Activated CD4-positive, alpha-beta T cell treated with anti-CD3 and anti-CD28 coated beads, Interleukin-2, Interleukin-4, amounts not matched to agents 100 ng/mL and 50 ng/mL, durations not matched to agents 16 hours and 8 hours (primary cell): ENCODE data around the gene NEK2.
"Not testable (repeated sequence)": the region's sequence is repeated elsewhere in the genome, so short reads cannot be mapped to it uniquely, and the experiment has no call there.

ENCODE experiments used
- DNase-seq: peaks from one replicate; pipeline ENCODE4 v3.0.0-alpha.2; 2020; ENCODE audit warnings: low spot score

Gene NEK2

GRCh38 chr1:211675230-211676105 lies at the start of gene NEK2:
NEK2 (minus strand) TSS chr1:211675621; CDS start chr1:211675479, 142 bp downstream.
- DNase-seq: peak; percentile 92

GRCh38 chr1:211724687-211725196 lies 49.3 kb upstream of the NEK2 start:
- DNase-seq: no peak

DNA sequence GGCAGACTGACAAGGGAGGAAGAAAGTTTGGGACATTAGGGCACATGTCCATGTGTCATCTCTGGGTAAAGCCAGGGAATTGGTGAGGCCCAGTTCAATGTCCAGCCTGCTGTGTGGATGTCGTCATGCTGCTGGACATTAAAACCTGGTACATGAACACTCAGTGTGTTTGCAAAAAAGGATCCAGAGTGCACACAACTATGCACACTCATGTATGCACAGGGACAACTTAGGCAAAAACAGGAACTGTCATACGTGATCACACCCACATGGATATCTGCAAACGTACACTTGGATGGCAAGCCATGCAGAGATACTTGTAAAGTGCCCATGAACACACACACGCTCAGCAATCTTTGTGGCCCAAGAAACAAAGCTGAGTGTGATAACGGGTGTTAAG lies 47.9 kb upstream of the NEK2 start:
- no peak for DNase-seq

DNA sequence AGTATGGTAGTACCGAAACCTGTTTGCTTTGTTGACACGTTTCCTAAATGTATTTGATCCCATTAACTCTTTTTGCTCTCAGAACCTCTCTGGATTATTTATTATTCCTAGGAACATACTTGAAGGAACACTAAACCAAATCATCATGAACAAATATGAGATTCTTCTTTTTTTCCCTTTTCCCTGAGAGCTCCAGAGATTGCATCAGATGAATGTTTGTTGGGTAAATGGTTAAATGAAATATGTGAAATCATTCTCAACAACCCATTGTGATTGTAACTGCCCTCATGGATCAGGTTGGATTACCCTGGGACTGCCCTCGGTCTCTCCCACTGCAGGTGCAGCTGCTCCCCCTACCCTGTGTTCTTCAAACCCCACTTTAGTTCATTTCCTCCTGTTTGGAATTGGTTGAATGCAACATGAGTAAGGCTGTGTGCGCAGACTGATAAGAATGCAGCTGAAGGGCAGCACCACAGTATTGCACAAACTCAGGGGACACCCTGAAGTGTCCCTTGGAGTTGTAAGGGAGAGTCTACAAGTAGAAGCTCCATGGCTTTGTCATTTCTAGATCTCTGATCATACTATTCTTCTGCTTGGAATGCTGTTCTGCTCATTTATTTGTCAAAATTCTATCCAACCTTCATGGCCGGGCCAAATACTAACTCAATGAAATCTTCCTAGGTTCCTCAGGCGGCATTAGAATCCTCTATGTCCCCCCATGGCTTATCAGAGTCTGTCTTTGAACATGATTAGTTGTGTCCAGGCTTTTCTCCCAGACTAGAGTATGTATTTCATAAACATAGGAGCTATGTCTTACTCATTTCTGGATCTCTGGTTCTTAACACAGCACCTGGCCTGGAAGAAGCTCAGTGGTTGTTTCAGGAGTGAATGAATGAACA lies 47.1 kb upstream of the NEK2 start:
- no peak for DNase-seq

DNA sequence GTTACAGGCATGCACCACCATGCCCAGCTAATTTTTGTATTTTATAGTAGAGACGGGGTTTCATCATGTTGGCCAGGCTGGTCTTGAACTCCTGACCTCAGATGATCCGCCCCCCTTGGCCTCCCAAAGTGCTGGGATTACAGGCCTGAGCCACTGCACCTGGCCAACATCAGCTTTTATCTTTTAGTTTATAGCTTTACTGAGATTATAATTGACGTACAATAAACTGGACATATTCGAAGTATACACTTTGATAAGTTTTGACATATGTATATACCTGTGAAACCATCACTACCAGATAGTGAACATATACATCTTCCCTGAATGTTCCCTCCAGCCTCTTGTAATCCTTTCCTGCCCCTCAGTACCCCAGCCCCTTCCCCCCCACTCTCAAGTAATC lies 41.1 kb upstream of the NEK2 start:
- not testable (repeated sequence) for DNase-seq

DNA sequence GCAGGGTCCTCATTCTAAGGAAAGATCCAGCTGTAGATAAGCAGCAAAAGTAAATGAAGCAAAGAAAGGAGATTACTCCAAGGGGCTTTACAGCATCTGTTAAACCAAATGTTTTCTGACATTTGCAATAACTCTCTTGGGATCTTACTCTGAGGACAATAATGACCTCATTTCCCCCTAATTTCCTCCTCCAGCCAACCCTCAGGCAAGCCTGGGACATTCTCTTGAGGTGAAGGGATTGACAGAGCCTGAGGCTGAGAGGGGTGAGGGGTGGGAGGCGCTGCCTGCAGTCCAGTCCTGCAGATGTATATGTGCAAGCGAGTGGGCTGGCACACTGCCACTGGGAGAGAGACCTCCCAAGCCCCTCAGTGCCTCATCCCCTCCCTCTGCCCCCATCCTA lies 40.5 kb upstream of the NEK2 start:
- DNase-seq: no peak

DNA sequence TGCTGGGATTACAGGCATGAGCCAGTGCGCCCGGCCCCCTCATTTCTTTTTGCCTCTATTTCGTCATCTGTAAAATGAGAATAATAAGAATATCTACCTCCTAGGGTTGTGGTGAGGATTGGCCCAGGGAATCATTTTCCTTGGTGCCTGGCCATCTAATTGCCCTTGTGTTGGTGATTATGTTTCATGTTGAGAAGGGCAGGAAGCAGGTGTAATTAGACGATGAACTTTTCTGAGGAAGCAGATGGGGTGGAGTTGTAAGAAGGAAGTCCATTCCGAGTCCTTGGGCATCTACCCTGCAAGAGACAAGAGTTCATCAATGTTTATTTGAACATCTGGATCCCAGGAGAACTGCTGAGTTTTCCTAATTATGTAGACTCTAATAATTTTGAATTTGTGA lies 38.7 kb upstream of the NEK2 start:
- DNase-seq: no peak

- DNase-seq: no peak
Measured at GRCh38 chr1:211713231-211713630, 37.8 kb upstream of the NEK2 start.

GRCh38 chr1:211711315-211711705 lies 35.9 kb upstream of the NEK2 start:
- no peak for DNase-seq

GRCh38 chr1:211710566-211711314 lies 35.3 kb upstream of the NEK2 start:
- no peak for DNase-seq

GRCh38 chr1:211708926-211709325 lies 33.5 kb upstream of the NEK2 start:
- DNase-seq: no peak

GRCh38 chr1:211708006-211708405 lies 32.6 kb upstream of the NEK2 start:
- no peak for DNase-seq

GRCh38 chr1:211705467-211706091 lies 30.2 kb upstream of the NEK2 start:
- DNase-seq: no peak

DNA sequence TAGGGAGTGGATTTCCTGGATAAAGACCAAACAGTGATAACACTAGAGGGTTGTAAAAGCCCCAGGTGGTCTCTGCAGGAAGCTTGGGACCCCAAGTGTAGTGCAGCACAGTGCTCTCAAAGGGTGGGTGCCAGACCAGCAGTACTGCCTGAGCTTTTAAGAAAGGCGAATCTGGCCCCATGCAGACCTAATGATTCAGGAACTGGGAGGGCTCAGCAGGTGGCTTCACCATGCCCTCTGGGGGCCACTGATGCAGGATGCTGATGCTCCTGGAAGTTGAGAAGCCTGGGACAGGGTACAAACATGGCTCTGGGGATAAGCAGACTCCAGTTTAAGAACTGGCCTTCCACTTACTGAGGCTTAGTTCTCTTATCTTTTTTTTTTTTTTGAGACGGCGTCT lies 29.1 kb upstream of the NEK2 start:
- DNase-seq: no peak

- no peak for DNase-seq
Measured at GRCh38 chr1:211703812-211704537, 28.6 kb upstream of the NEK2 start.

DNA sequence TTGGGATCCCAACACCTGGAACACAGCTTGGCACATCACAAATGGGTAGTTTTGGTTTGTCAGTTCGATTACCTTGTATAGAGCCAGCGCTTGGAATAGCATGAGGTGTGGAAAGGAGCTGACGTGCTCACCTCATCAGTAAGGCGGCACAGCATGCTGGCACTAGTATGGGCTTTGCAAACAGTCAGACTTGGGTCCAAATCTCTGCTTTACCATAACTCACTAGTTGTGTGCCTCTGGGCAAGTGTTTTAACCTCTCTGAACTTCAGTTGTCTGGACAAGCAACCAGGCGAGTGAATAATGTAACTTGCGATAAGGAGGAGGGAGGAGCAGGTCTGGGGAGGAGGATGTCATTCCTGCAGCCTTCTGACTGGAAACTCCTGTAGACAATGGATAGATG lies 26.3 kb upstream of the NEK2 start:
- DNase-seq: no peak

DNA sequence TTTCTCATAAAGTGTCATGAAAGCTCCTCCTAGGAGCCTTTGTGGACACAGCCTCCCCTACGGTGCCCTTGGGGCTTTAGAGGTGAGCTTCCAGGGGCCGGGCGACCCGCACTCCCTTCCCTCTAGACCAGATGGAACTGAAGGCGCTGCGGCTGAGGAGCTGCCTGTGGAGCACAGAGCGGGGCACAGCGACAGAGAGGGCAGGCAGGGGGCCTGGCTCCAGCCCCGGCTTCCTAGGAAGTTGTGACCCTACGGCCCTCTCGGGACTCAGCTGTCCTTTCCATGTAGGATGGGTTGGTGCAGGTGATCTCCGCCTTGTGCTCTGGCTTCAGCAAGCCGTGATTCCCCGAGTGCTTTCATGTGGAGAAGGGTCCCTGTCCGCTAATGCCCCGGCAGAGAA lies 23.6 kb upstream of the NEK2 start:
- DNase-seq: no peak

- DNase-seq: peak; percentile 82
Measured at GRCh38 chr1:211698161-211699026, 23.0 kb upstream of the NEK2 start.

DNA sequence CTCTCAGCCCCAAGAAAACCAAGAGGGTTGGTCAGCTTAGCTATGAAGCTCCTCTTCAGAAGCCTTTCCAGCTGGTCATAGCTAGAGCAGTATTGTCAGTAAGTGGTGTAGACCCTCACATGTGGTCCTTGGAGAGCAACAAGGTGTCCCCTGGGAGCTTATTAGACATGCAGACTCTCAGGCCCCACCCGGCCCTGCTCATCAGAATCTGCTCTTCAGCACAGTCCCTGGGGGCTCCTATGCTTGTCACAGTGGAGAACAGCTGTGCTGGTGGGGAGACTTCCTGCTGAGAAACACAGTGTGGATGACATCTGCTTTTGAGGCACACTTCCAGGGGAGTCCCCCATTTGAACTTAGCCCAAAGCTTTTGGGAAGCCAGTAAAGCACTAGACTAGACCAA lies 21.9 kb upstream of the NEK2 start:
- no peak for DNase-seq
